HepG2 (cell line): ENCODE measurements around the gene HSD3B7. TPM values are rescaled to one million over a fixed set of nuclear protein-coding genes. Genes with fewer than 3 reads are reported as not detected.

ENCODE experiments used
- CENPT ChIP-seq: sonication (generic); formaldehyde crosslinking; IDR thresholded peaks from 2 replicates; pipeline ENCODE4 v1.8.0; 2022; ENCODE audit warnings: low read depth, mild to moderate bottlenecking, moderate library complexity, missing genetic modification reagents
- CENPX ChIP-seq: sonication (generic); formaldehyde crosslinking; IDR thresholded peaks from 2 replicates; pipeline ENCODE4 v1.9.0; 2021; ENCODE audit warnings: mild to moderate bottlenecking, missing genetic modification reagents, moderate library complexity
- CREB3 ChIP-seq: sonication (generic); formaldehyde crosslinking; IDR thresholded peaks from 2 replicates; pipeline ENCODE4 v1.5.0; 2020; ENCODE audit warnings: missing genetic modification reagents
- FOSL1 ChIP-seq: sonication (generic); formaldehyde crosslinking; IDR thresholded peaks from 2 replicates; pipeline ENCODE4 v1.9.0; 2021; ENCODE audit warnings: missing genetic modification reagents, borderline replicate concordance
- HHEX ChIP-seq: IDR thresholded peaks from 2 replicates; pipeline ENCODE4 v1.6.1; 2016; ENCODE audit warnings: control low read depth
- HNRNPK ChIP-seq: fragments of 200-400 bp; formaldehyde crosslinking; IDR thresholded peaks from 2 replicates; pipeline ENCODE4 v1.6.1; 2018; ENCODE audit warnings: low read length, low read depth, moderate library complexity, mild to moderate bottlenecking; ENCODE audit not compliant: poor library complexity, severe bottlenecking
- MBD4 ChIP-seq: IDR thresholded peaks from 2 replicates; pipeline ENCODE4 v1.6.1; 2012; ENCODE audit warnings: low read length, inconsistent platforms, borderline replicate concordance
- MEF2D ChIP-seq: sonication (generic); formaldehyde crosslinking; IDR thresholded peaks from 2 replicates; pipeline ENCODE4 v1.5.1; 2020; ENCODE audit warnings: mild to moderate bottlenecking, missing genetic modification reagents
- NR1H2 ChIP-seq: sonication (generic); formaldehyde crosslinking; IDR thresholded peaks from 2 replicates; pipeline ENCODE4 v1.8.1; 2022; ENCODE audit warnings: low read depth, missing genetic modification reagents, borderline replicate concordance
- NR2F6 ChIP-seq, 2 experiments: IDR thresholded peaks; 2 replicates each; pipeline ENCODE4 v1.6.1; 2016; ENCODE audit warnings: antibody characterized with exemption in 1 of 2, mild to moderate bottlenecking in 1 of 2
- SIN3B ChIP-seq: fragments of 150-350 bp; IDR thresholded peaks from 2 replicates; pipeline ENCODE4 v1.6.1; 2014; ENCODE audit warnings: low read length
- SNAI1 ChIP-seq: sonication (generic); formaldehyde crosslinking; IDR thresholded peaks from 2 replicates; pipeline ENCODE4 v1.5.0; 2020; ENCODE audit warnings: mild to moderate bottlenecking, missing genetic modification reagents, borderline replicate concordance
- THYN1 ChIP-seq: sonication (generic); formaldehyde crosslinking; IDR thresholded peaks from 2 replicates; pipeline ENCODE4 v1.8.1; 2023; ENCODE audit warnings: low read depth, mild to moderate bottlenecking, moderate library complexity, missing genetic modification reagents, borderline replicate concordance
- WIZ ChIP-seq: sonication (generic); formaldehyde crosslinking; IDR thresholded peaks from 2 replicates; pipeline ENCODE4 v1.5.1; 2020; ENCODE audit warnings: mild to moderate bottlenecking, missing genetic modification reagents
- ZEB1 ChIP-seq: IDR thresholded peaks from 2 replicates; pipeline ENCODE4 v1.6.1; 2012; ENCODE audit warnings: mild to moderate bottlenecking, low read depth, inconsistent platforms; ENCODE audit not compliant: insufficient replicate concordance
- ZFP36L1 ChIP-seq: sonication (generic); formaldehyde crosslinking; IDR thresholded peaks from 2 replicates; pipeline ENCODE4 v1.8.0; 2022; ENCODE audit warnings: mild to moderate bottlenecking, missing genetic modification reagents, moderate library complexity
- ZNF318 ChIP-seq: sonication (generic); formaldehyde crosslinking; IDR thresholded peaks from 2 replicates; pipeline ENCODE4 v1.4.0; 2020; ENCODE audit warnings: mild to moderate bottlenecking, missing genetic modification reagents
- ZNF724P ChIP-seq: sonication (generic); formaldehyde crosslinking; IDR thresholded peaks from 2 replicates; pipeline ENCODE4 v1.8.0; 2022; ENCODE audit warnings: missing genetic modification reagents, borderline replicate concordance
- ZNF782 ChIP-seq: sonication (generic); formaldehyde crosslinking; IDR thresholded peaks from 2 replicates; pipeline ENCODE4 v1.4.0; 2020; ENCODE audit warnings: missing genetic modification reagents, mild to moderate bottlenecking, borderline replicate concordance
- polyA plus RNA-seq, 8 experiments: library from polyadenylated mRNA; depleted of rRNA in 3 of 8; stranded (reverse) in 7 of 8; unstranded in 1 of 8; fragments of >200 nt; fragmentation: Illumina TruSeq in 4 of 8; extraction: Trizol in 4 of 8; gene quantifications; 2 replicates each; pipeline versions ENCODE4 v1.2.1 to v1.2.3, GENCODE V29; 2011 to 2016; ENCODE audit warnings: low read depth in 4 of 8, missing spikeins in 1 of 8, mixed read lengths in 1 of 8; ENCODE audit not compliant: insufficient read depth in 1 of 8
- total RNA-seq, 5 experiments: library from RNA; depleted of rRNA; stranded (reverse); fragments of >200 nt; fragmentation: Illumina TruSeq; extraction: Trizol; gene quantifications; 2 replicates each; pipeline ENCODE4 v1.2.3, GENCODE V29; 2016; ENCODE audit warnings: low read depth in 1 of 5
- TF ChIP-seq, protein P1 (sequence below): IDR thresholded peaks from 2 replicates; pipeline ENCODE4 v1.6.1; 2018; ENCODE audit warnings: missing genetic modification reagents, mild to moderate bottlenecking, missing compliant biosample characterization

Gene HSD3B7
- total and polyA plus RNA-seq, 2 of the 13 experiments (the other 11 are each of a cell fraction or from before 2014, with no cell fraction given), result 32.9 to 69.7 TPM

DNA sequence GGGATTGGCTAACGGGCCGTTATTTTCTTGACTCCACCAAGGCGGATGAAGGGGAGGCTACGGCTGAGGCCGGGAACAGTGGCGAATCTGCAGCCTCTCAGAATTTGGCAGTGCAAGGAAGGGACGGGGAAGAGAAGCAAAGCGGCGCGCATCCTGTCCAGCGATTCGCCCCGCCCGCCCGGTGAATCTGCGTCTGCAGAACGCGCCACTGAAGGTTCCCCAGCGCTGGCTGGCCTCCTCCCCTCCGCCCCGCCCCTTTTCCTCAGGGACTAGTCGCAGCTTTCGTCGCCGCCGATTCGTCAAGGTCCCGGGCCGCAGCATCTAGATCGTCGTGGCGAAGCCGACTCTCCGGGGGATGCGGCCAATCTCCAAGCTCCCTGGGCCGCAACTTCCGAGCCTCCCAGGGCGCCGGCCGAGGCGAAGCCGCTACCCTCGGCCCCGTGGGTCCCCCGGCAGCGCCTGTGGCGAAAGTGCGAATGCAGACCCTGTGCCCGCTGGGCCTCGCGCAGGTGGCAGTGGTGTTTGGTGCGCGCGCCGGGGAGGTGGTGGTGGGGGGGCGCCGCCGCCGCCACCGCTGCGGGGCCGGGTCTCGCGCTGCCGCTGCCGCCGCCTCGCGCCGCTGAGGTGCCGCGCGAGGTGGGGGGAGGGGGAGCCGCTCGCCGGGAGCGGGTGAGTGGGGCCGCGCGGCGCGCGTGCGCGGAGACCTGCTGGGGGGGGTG is 27.4 kb upstream of the HSD3B7 start, which contains the start of gene SETD1A (continued):
- TF ChIP-seq CENPX (CRISPR knock-in tag) (no peak), SNAI1 (CRISPR knock-in tag) (no peak), THYN1 (CRISPR knock-in tag) (no peak), MEF2D (CRISPR knock-in tag) (0 out of 2 replicates have a peak, but pooled peaks have one; percentile 71), SIN3B (0 out of 2 replicates have a peak, but pooled peaks have one; percentile 28), ZEB1 (peak; percentile 26), NR2F6 (IDR thresholded peaks at IDR 0.05) (no peak), NR2F6 (CRISPR knock-in tag; IDR thresholded peaks at IDR 0.05) (no peak), CREB3 (no peak), HNRNPK (peak; percentile 97), MBD4 (no peak), WIZ (CRISPR knock-in tag) (no peak), ZNF782 (CRISPR knock-in tag) (no peak), HHEX (CRISPR knock-in tag) (no peak), FOSL1 (CRISPR knock-in tag) (no peak), ZNF318 (CRISPR knock-in tag) (no peak), ZFP36L1 (0 out of 2 replicates have a peak, but pooled peaks have one; percentile 52), ZNF724P (CRISPR knock-in tag) (no peak; the same call in 1 of the 2 replicates), NR1H2 (peak; percentile 74; the same call in 1 of the 2 replicates), CENPT (CRISPR knock-in tag) (no peak; the same call in 1 of the 2 replicates)
- TF ChIP-seq, protein P1, sequence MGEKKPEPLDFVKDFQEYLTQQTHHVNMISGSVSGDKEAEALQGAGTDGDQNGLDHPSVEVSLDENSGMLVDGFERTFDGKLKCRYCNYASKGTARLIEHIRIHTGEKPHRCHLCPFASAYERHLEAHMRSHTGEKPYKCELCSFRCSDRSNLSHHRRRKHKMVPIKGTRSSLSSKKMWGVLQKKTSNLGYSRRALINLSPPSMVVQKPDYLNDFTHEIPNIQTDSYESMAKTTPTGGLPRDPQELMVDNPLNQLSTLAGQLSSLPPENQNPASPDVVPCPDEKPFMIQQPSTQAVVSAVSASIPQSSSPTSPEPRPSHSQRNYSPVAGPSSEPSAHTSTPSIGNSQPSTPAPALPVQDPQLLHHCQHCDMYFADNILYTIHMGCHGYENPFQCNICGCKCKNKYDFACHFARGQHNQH (CRISPR knock-in tag), result peak; percentile 62
